ENCODE results near the gene AGMO.
"Not testable (repeated sequence)": the region's sequence is repeated elsewhere in the genome, so short reads cannot be mapped to it uniquely, and the experiment has no call there.

Gene AGMO

GRCh38 chr7:15558756-15559155 lies 3.1 kb downstream of the AGMO start:
- no peak for DNase-seq

DNA sequence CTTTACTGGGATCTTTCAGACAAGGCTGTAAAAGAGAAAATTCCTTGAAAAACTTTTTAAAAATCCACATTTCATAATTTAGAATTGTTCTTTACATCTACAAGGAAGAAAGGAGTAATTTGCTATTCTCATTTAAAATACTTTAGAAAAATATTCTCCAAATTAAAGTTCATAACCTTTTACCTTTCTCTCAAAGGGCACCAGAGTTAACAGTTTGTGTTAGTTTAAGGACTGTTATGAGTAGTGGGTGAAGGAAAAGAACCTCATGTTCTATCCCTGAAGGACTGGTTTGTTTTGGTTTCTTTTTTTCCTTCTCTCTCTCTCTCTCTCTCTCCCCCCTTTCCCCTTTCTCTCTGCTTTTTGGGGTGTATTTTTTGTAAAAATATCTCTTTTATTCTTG lies 4.1 kb downstream of the AGMO start:
- no peak for DNase-seq

DNA sequence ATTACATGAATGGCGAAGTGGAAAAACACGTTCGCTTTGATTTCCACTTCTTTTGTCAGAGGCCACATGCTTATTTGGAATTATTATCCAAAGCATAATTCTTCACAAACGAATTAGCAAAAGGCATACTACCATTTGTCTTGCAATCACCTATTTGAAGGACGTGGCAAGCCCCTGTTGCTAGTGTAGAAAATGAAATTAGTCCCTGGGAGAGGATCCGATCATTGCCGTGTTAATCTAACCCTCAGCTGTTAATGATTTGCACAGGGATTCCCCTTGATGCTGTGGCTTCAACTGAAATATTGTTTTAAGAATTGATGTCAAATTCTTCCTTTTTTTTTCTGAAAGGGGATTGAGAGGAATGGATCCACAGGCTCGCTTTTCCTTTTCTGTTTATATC lies 4.6 kb downstream of the AGMO start:
- DNase-seq, result no peak

- no peak for DNase-seq
These were observed 5.3 kb downstream of the AGMO start for GRCh38 chr7:15556339-15557105.

DNA sequence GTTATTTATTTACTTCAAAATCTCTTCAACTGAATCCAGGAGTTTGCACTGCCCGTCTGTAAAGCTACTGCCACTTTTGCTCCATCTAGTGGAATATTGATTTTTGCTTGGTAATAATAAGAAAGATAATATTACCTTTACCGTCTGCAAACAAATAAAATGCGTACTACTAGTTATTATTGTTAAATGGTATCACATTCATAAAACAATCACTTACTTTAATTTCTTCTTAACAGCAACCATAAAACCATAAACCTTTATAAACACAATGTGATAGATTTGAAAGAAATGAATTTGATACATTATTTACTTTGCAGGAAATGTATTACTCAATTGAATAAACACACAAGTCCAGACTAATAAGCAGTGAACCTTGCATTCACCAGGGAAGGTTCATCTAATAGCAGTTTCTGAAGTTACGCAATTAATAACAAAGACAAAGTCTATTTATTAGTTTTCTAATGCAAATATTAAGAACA lies 6.4 kb downstream of the AGMO start:
- no peak for DNase-seq

- DNase-seq, result no peak
These were observed 7.1 kb downstream of the AGMO start for GRCh38 chr7:15554744-15555143.

GRCh38 chr7:15554081-15554480 lies 7.7 kb downstream of the AGMO start:
- DNase-seq, result no peak

DNA sequence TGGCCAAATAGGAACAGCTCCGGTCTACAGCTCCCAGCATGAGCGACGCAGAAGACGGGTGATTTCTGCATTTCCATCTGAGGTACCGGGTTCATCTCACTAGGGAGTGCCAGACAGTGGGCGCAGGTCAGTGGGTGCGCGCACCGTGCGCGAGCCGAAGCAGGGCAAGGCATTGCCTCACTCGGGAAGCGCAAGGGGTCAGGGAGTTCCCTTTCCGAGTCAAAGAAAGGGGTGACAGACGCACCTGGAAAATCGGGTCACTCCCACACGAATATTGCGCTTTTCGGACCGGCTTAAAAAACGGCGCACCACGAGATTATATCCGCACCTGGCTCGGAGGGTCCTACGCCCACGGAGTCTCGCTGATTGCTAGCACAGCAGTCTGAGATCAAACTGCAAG lies 14.5 kb downstream of the AGMO start:
- DNase-seq, result not testable (repeated sequence)

- DNase-seq, result no peak
These were observed 15.5 kb downstream of the AGMO start for GRCh38 chr7:15546272-15546792.

DNA sequence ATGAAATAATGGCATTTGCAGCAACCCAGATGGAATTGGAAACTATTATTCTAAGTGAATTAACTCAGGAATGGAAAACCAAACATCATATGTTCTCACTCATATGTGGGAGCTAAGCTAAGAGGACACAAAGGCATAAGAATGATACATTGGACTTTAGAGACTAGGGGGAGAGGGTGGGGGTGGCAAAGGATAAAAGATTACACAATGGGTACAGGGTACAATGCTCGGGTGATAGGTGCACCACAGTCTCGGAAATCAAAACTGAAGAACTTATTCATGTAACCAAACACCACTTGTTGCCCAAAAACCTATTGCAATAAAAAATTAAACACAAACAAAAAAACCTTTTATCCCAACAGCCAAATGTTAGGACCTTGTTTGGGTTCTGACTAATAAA lies 17.8 kb downstream of the AGMO start:
- DNase-seq, result no peak

GRCh38 chr7:15543256-15543655 lies 18.6 kb downstream of the AGMO start:
- no peak for DNase-seq

DNA sequence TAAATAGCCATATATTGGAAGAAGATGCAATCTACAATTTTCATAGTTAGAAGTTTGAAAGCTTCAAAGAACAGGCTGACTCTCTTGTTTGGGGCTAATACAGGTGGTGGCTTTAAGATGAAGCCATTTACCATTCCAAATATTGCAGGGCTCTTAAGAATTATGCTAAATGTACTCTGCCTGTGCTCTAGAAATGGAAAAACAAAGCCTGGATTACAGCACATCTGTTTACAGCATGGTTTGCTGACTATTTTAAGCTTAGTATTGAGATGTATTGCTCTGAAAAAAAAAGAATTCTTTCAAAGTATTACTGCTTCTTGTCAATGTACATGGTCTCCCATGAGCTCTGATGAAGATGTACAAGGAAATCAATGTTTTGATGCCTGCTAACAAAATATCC lies 34.2 kb downstream of the AGMO start:
- no peak for DNase-seq

DNA sequence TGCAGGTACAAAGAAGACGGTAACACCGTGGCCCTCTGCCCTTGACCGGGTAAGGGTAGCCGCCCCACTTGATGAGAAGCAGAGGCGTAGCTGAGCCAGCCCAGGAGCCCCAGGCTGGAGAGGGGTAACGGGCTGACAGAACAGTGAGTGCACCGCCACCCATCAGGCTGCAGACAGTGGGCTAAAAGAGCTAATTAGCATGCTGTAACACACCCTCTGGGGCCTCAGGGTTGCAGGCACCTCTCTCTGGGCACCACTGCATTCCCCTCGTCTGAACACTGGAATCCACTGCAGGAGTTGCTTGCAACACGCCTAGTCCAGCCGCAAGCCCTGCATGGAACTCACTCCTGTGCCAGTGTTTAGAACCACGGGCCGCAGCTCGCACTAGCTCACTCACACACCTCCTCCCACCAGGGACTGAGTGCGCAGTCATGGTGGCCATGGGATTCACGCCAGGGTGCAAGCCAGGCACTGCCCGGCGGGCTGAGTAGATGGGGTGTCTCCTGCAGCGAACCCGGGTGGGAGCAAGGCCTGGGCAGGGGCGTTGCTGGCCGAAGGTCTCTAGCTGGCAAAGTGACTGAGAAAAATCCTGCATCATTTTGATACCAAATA lies 36.1 kb downstream of the AGMO start:
- no peak for DNase-seq

DNA sequence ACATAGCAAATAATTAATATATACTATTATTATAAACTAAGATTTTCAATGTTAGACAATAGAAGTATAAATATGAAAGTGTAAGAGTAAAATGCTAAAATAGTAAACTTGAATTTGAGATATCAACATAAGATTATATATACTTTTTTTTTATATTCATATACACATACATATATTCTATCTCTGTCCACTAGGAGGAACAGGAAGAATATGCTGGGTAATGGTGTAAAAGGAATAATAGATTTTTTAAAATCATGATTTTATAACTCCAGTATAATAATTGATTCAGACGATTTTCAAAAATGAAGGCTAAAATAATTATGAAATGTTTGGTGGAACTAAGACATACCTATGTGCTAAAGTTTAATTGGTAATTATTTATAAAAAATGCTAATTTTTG lies 37.7 kb downstream of the AGMO start:
- no peak for DNase-seq

GRCh38 chr7:15517865-15518264 lies 44.0 kb downstream of the AGMO start:
- DNase-seq, result not testable (repeated sequence)

GRCh38 chr7:15515252-15515651 lies 46.6 kb downstream of the AGMO start:
- no peak for DNase-seq

- no peak for DNase-seq
These were observed 53.6 kb downstream of the AGMO start for GRCh38 chr7:15508258-15508657.

DNA sequence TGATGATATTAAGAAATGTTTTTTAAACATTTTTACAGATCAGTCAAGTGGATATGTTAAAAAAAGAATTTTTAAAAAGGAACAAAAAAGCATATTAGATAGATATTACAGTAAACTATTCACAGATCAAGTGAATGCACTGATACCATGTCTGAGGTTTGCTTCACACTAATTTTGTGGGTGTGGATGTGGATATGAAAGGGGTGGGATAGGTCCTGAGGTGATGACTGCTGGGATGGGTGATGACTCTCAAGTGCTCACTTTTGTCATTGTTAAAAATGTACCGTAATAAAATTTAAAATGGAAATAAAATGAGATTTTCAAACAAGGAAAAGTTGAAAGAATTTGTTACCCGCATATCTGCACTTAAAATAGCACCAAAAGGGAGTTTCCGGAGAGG lies 54.1 kb downstream of the AGMO start:
- no peak for DNase-seq

- DNase-seq, result no peak
These were observed 54.6 kb downstream of the AGMO start for GRCh38 chr7:15507171-15507570.

- no peak for DNase-seq
These were observed 56.1 kb downstream of the AGMO start for GRCh38 chr7:15505761-15506160.

GRCh38 chr7:15504351-15504750 lies 57.5 kb downstream of the AGMO start:
- DNase-seq, result no peak

- no peak for DNase-seq
These were observed 58.1 kb downstream of the AGMO start for GRCh38 chr7:15503603-15504290.

DNA sequence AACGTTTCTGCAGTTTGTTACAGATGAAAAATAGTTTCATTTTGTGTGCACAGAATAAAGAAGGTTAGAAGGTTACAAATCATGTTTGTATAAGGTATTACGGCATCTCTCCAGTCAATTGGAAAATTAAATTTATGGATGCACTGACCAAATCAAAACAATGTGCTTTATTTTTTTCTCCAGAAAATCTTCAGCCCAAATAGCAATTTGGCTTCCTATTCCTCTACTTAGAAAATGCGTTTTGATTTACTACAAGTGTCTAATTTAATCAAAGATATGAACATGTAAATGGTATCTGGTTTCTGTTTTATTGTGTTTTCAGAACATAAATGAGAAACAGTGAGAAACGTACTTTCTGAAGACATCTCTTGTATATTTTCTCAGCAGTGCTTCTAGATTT lies 63.4 kb downstream of the AGMO start:
- DNase-seq, result no peak

GRCh38 chr7:15495170-15495569 lies 66.6 kb downstream of the AGMO start:
- no peak for DNase-seq
